NCI-H1694 treated with DMSO at 0.1 percent for 48 hours (cell line): ENCODE results near the gene SPNS3.

Experiments used
- DNase-seq: peaks from one replicate; lab custom pipeline; 2025; lab: John Stamatoyannopoulos, UW

Gene SPNS3

GRCh38 chr17:4433515-4434031 lies at the start of gene SPNS3:
Gene SPNS3, plus strand, starts transcription at chr17:4433940. Its CDS starts 28 bp downstream, at chr17:4433968.
- DNase-seq, result no peak

- no peak for DNase-seq
These were observed 47.3 kb upstream of the SPNS3 start for GRCh38 chr17:4386406-4386805.

GRCh38 chr17:4387137-4387536 lies 46.6 kb upstream of the SPNS3 start:
- DNase-seq, result no peak

- DNase-seq, result no peak
These were observed 44.7 kb upstream of the SPNS3 start for GRCh38 chr17:4389079-4389478.

GRCh38 chr17:4393806-4394205 lies 39.9 kb upstream of the SPNS3 start:
- DNase-seq, result peak; percentile 49

- DNase-seq, result no peak
These were observed 39.3 kb upstream of the SPNS3 start for GRCh38 chr17:4394208-4395110.

GRCh38 chr17:4395111-4395478 lies 38.6 kb upstream of the SPNS3 start:
- DNase-seq, result no peak

- DNase-seq, result no peak
These were observed 35.9 kb upstream of the SPNS3 start for GRCh38 chr17:4397840-4398239.

GRCh38 chr17:4405038-4405669 lies 28.6 kb upstream of the SPNS3 start:
- no peak for DNase-seq

- DNase-seq, result no peak
These were observed 28.0 kb upstream of the SPNS3 start for GRCh38 chr17:4405699-4406098.

GRCh38 chr17:4406386-4406785 lies 27.4 kb upstream of the SPNS3 start:
- no peak for DNase-seq

- DNase-seq, result no peak
These were observed 26.5 kb upstream of the SPNS3 start for GRCh38 chr17:4407216-4407615.

- peak; percentile 83 for DNase-seq
These were observed 25.9 kb upstream of the SPNS3 start for GRCh38 chr17:4407851-4408250.

GRCh38 chr17:4409659-4410058 lies 24.1 kb upstream of the SPNS3 start:
- DNase-seq, result no peak

- DNase-seq, result no peak
These were observed 22.5 kb upstream of the SPNS3 start for GRCh38 chr17:4411201-4411600.

GRCh38 chr17:4412933-4413831 lies 20.6 kb upstream of the SPNS3 start:
- DNase-seq, result peak; percentile 62

- DNase-seq, result no peak
These were observed 16.5 kb upstream of the SPNS3 start for GRCh38 chr17:4417129-4417667.

- DNase-seq, result peak; percentile 78
These were observed 13.0 kb upstream of the SPNS3 start for GRCh38 chr17:4420692-4421131.

GRCh38 chr17:4422864-4423263 lies 10.9 kb upstream of the SPNS3 start:
- DNase-seq, result no peak

- DNase-seq, result no peak
These were observed 8.3 kb upstream of the SPNS3 start for GRCh38 chr17:4425398-4425797.

GRCh38 chr17:4426499-4427208 lies 7.1 kb upstream of the SPNS3 start:
- no peak for DNase-seq
